Measurements from ENCODE around the gene MYPOP. TPM values are rescaled to one million over a fixed set of nuclear protein-coding genes. Genes with fewer than 3 reads are reported as not detected.

Gene MYPOP
- total and polyA plus RNA-seq, 2 of the 13 experiments (the other 11 are each of a cell fraction or from before 2014, with no cell fraction given), result 2.3 to 2.7 TPM

DNA sequence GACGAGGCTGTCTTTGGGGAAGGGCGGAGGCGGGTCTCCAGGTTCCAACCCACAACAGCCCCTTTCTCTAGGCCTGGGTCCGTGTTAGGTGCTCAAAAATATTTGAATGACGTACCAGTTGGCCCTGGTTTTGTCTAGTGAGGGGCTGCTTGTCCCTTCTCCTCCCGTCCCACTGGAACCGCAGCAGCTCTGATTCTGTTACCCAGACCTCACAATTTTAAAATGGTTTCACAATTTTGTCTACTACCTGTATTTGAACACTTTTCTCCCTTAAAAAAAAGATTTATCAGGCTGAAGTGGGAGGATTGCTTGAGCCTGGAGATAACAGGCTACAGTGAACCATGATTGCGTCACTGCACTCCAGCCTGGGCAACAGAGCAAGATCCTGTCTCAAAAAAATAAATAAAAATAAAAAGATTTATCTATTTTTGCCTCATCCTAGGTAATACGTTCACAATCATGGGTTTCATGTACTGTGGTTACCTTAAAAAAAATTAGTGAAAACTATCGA lies 15.2 kb downstream of the MYPOP start (continued):
- peak; percentile 70; the same call in 1 of the 2 replicates for TF ChIP-seq ZFX (CRISPR knock-in tag; IDR thresholded peaks at IDR 0.05; ENCODE audit: low read depth)
- peak; percentile 32; the same call in 1 of the 2 replicates for TF ChIP-seq KDM1A (CRISPR knock-in tag; IDR thresholded peaks at IDR 0.05)
- no peak for TF ChIP-seq KLF15 (CRISPR knock-in tag; IDR thresholded peaks at IDR 0.05; ENCODE audit: borderline replicate concordance)
- TF ChIP-seq ZNF552 (CRISPR knock-in tag; IDR thresholded peaks at IDR 0.05; ENCODE audit: borderline replicate concordance), result no peak

DNA sequence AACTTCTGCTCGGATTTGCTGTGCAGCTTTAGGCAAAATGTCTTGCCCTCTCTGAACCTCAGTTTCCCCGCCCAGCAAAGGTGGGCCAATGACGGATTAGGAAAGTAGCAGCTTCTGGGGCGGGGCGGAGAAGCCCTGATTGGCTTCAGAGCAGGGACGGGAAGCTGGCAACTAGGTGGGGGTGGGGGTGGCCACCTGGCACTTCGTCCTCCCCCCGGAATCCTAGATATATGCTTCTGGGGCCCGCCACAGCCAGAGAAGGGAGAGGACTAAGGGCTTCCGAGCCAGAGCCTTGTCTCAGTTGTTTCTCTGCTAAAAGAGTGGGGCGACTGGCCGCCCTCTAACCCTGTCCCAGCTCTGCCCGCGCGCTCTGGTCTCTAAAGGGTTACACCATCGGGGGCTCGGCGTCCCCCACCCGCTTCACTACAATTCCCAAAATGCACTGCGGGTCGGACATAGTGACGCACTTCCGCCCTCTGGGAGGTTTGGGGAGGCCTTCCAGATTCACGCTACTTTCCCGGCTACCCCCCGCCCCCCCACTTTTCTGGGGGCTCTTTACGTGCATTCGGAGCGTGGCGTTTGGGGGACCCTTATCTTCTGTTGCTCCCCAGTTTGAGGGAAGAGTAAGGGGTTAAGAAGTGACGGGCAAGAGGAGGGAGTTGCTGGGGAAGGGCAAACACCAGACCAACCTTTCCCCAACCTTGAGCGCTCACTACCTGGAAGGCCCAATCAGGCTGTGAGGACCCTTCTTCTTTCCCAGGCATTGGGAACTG lies 15.8 kb downstream of the MYPOP start:
- in situ Hi-C loops (cut with HindIII; ENCODE audit: extremely low pct_ligation_motif_present, low pct_unique_long_range_greater_than_20kb) (no loop called here), intact Hi-C loops (cut with micrococcal nuclease; ENCODE audit: unreplicated experiment) (loop anchor here (1.0 kb wide), 1 partner anchor 9 kb away; no protein-coding TSS in a partner anchor)
- Histone ChIP-seq H3K36me3 (replicated peaks in 1 of 2; ENCODE audit: control insufficient read depth in 1 of 2, insufficient read depth in 2 of 2, low read length in 2 of 2) (no peaks in the 10 kb centered on the region; a peak in 1 of 5 replicates), H3K9me3 (ENCODE audit: low read length) (no peaks in the 10 kb centered on the region), H3K79me2 (ENCODE audit: insufficient read depth, low read length) (peaks cover 15% of the 10 kb centered on the region), H3K27ac (ENCODE audit: extremely low read length, insufficient read depth, low read length) (peak overlapping the region; percentile 78), H3K4me3 (replicated peaks in 1 of 3; ENCODE audit: insufficient read depth in 1 of 3, low read depth in 2 of 3, low read length in 3 of 3) (peak overlapping the region; percentile 69 to 91 (median 80)), H3K4me1 (ENCODE audit: insufficient read depth, low read length) (peaks cover 30% of the 10 kb centered on the region), H3K9ac (ENCODE audit: insufficient read depth, low read depth, low read length) (peak overlapping the region; percentile 82), H3K27me3 (ENCODE audit: control insufficient read depth in 1 of 2, insufficient read depth in 2 of 2, low read length in 2 of 2) (no peaks in the 10 kb centered on the region), H3K4me2 (ENCODE audit: low read depth, low read length) (peak overlapping the region; percentile 84), H4K20me1 (ENCODE audit: insufficient read depth, low read length) (no peaks in the 10 kb centered on the region), H2AFZ (ENCODE audit: low read length) (peak overlapping the region; percentile 8)
- FAIRE-seq, result peak; percentile 82
- BruUV-seq (replicated peaks), result no TSS peak
- peak; percentile 88 for DNase-seq (ENCODE audit: low spot score)
- ChIA-PET CTCF (ENCODE audit: low intra/inter-chr PET ratio, low total read pairs) (interaction anchor here (4.5 to 5.3 kb wide), 2 partner anchors 23 to 70 kb away, joined by 50 to 263 read pairs; partner anchors contain the start of genes FOXA3 and SYMPK), POLR2A (interaction anchor here (1.0 to 10.3 kb wide), 6 partner anchors 8 to 117 kb away, joined by 4 to 388 read pairs (median 7); partner anchors contain the start of genes DMPK, FOXA3, MYPOP and SIX5)
- ATAC-seq, result peak; percentile 46
- WGBS (ENCODE audit: low lambda C conversion rate), result 0% methylated on average over 27 of the region's 32 CpGs
- TF ChIP-seq ZNF350 (CRISPR knock-in tag; IDR thresholded peaks at IDR 0.05; ENCODE audit: borderline replicate concordance, low read depth) (peak; percentile 58; the same call in 1 of the 2 replicates), ZNF773 (CRISPR knock-in tag; IDR thresholded peaks at IDR 0.05; ENCODE audit: borderline replicate concordance) (no peak), SRY (CRISPR knock-in tag; IDR thresholded peaks at IDR 0.05) (no peak), IRX3 (CRISPR knock-in tag; IDR thresholded peaks at IDR 0.05; ENCODE audit: borderline replicate concordance, low read depth) (no peak; the same call in 1 of the 2 replicates), ZC3H4 (CRISPR knock-in tag; IDR thresholded peaks at IDR 0.05; ENCODE audit: borderline replicate concordance) (no peak), SMARCE1 (IDR thresholded peaks at IDR 0.05; ENCODE audit: borderline replicate concordance) (no peak), ZNF12 (CRISPR knock-in tag; IDR thresholded peaks at IDR 0.05) (no peak), SOX5 (CRISPR knock-in tag; IDR thresholded peaks at IDR 0.05; ENCODE audit: borderline replicate concordance) (no peak), ZNF207 (IDR thresholded peaks at IDR 0.05; ENCODE audit: borderline replicate concordance) (no peak), RBM39 (IDR thresholded peaks at IDR 0.05; ENCODE audit: low read depth, low read length, poor library complexity, severe bottlenecking) (peak; percentile 82), ZNF160 (CRISPR knock-in tag; IDR thresholded peaks at IDR 0.05) (no peak), TMF1 (CRISPR knock-in tag; IDR thresholded peaks at IDR 0.05; ENCODE audit: low read depth) (no peak)
- TF ChIP-seq, protein P1, sequence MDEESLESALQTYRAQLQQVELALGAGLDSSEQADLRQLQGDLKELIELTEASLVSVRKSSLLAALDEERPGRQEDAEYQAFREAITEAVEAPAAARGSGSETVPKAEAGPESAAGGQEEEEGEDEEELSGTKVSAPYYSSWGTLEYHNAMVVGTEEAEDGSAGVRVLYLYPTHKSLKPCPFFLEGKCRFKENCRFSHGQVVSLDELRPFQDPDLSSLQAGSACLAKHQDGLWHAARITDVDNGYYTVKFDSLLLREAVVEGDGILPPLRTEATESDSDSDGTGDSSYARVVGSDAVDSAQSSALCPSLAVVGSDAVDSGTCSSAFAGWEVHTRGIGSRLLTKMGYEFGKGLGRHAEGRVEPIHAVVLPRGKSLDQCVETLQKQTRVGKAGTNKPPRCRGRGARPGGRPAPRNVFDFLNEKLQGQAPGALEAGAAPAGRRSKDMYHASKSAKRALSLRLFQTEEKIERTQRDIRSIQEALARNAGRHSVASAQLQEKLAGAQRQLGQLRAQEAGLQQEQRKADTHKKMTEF (CRISPR knock-in tag; IDR thresholded peaks at IDR 0.05), result 0 out of 2 replicates have a peak, but pooled peaks have one; percentile 24
- TF ChIP-seq, protein P2, sequence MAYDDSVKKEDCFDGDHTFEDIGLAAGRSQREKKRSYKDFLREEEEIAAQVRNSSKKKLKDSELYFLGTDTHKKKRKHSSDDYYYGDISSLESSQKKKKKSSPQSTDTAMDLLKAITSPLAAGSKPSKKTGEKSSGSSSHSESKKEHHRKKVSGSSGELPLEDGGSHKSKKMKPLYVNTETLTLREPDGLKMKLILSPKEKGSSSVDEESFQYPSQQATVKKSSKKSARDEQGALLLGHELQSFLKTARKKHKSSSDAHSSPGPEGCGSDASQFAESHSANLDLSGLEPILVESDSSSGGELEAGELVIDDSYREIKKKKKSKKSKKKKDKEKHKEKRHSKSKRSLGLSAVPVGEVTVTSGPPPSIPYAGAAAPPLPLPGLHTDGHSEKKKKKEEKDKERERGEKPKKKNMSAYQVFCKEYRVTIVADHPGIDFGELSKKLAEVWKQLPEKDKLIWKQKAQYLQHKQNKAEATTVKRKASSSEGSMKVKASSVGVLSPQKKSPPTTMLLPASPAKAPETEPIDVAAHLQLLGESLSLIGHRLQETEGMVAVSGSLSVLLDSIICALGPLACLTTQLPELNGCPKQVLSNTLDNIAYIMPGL (CRISPR knock-in tag; IDR thresholded peaks at IDR 0.05; ENCODE audit: borderline replicate concordance in 1 of 2, low read depth in 1 of 2), result peak; percentile 68 to 80
